ENCODE measurements around the gene ALDOC. TPM values are rescaled to one million over a fixed set of nuclear protein-coding genes. Genes with fewer than 3 reads are reported as not detected.

The ALDOC gene
- polyA plus RNA-seq, 1 of the 3 experiments (the other 2 are of a cell fraction): 10.3 TPM

DNA sequence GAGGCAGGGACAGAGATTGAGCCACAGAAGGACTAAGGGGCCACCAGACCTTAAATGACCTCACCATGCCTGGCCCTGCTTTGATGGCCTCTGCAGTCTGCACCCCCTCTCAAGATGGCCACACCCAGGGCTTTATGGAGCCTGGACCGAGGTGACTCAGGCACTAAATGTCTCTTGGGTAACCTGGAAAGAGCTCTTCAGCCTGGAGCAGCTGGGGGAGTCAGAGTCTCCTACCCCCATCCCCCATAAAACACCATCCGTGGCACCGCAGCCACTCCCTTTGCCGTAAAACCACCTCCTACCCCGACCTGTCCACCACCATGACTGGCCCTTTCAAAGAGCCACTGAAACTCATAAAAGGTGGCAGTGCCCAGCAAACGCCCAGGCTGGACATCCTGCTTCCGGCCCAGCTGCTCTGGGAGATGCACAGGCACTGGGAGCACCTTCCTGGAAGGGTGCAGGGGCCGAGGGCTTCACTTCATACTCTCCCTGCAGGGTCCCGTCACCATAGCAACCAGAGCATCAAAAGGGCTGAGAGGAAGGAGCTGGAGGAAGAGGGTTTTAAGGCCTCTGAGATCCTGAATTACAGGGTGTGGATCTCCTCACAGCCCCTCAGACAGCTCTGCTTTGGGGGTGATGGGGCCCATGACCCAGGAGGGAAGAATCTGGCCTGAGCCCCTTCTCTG, 48.2 kb downstream of the ALDOC start:
- Histone ChIP-seq H3K27ac (ENCODE audit: low read depth in 2 of 2, low read length in 1 of 2) (no peak overlapping the region), H4K20me1 (ENCODE audit: insufficient read depth) (no peaks in the 10 kb centered on the region), H3F3A (replicated peaks; ENCODE audit: insufficient read depth) (no peaks in the 10 kb centered on the region), H3K9me3 (no peaks in the 10 kb centered on the region), H2AFZ (ENCODE audit: low read depth) (no peak overlapping the region), H3K79me2 (ENCODE audit: insufficient read depth) (no peaks in the 10 kb centered on the region), H3K9me2 (no peaks in the 10 kb centered on the region), H3K4me1 (ENCODE audit: control insufficient read depth in 1 of 2, insufficient read depth in 2 of 2, low read depth in 1 of 2, low read length in 1 of 2) (peaks cover 0 to 6% of the 10 kb centered on the region in 2 experiments; a peak in 1 of 4 replicates), H3K27me3 (ENCODE audit: insufficient read depth) (peaks cover 10% of the 10 kb centered on the region; the same call in 1 of the 2 replicates), H3K4me3 (ENCODE audit: low read depth in 2 of 2, low read length in 1 of 2) (no peak overlapping the region), H3K36me3 (replicated peaks in 1 of 2; ENCODE audit: control insufficient read depth in 1 of 2, insufficient read depth in 2 of 2, low read length in 1 of 2) (no peaks in the 10 kb centered on the region), H3K9ac (no peak overlapping the region), H3K4me2 (no peak overlapping the region)
- ChIA-PET CTCF (interaction anchor here (1.4 to 3.0 kb wide), 2 partner anchors 12 to 33 kb away, joined by 4 to 15 read pairs; no protein-coding TSS in a partner anchor), POLR2A (no interaction called here)
- no peak for TF ChIP-seq MEF2A (IDR thresholded peaks at IDR 0.05; ENCODE audit: borderline replicate concordance, low read depth)
- no peak for TF ChIP-seq RFX5 (IDR thresholded peaks at IDR 0.05; ENCODE audit: low read length)
- TF ChIP-seq, protein P1, sequence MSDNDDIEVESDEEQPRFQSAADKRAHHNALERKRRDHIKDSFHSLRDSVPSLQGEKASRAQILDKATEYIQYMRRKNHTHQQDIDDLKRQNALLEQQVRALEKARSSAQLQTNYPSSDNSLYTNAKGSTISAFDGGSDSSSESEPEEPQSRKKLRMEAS (IDR thresholded peaks at IDR 0.05; ENCODE audit: low read depth): no peak
- TF ChIP-seq EZH2phosphoT487 (IDR thresholded peaks at IDR 0.05; ENCODE audit: borderline replicate concordance, low read depth): no peak
- no peak for TF ChIP-seq GABPA (IDR thresholded peaks at IDR 0.05; ENCODE audit: low read depth)
- no peak for TF ChIP-seq NRF1 (IDR thresholded peaks at IDR 0.05; ENCODE audit: low read depth, low read length)
- TF ChIP-seq YY1 (IDR thresholded peaks at IDR 0.05; ENCODE audit: low read depth): no peak
- no peak for TF ChIP-seq ELF1 (IDR thresholded peaks at IDR 0.05)
- TF ChIP-seq RXRA (IDR thresholded peaks at IDR 0.05; ENCODE audit: borderline replicate concordance, low read depth): no peak
- TF ChIP-seq, protein P2, sequence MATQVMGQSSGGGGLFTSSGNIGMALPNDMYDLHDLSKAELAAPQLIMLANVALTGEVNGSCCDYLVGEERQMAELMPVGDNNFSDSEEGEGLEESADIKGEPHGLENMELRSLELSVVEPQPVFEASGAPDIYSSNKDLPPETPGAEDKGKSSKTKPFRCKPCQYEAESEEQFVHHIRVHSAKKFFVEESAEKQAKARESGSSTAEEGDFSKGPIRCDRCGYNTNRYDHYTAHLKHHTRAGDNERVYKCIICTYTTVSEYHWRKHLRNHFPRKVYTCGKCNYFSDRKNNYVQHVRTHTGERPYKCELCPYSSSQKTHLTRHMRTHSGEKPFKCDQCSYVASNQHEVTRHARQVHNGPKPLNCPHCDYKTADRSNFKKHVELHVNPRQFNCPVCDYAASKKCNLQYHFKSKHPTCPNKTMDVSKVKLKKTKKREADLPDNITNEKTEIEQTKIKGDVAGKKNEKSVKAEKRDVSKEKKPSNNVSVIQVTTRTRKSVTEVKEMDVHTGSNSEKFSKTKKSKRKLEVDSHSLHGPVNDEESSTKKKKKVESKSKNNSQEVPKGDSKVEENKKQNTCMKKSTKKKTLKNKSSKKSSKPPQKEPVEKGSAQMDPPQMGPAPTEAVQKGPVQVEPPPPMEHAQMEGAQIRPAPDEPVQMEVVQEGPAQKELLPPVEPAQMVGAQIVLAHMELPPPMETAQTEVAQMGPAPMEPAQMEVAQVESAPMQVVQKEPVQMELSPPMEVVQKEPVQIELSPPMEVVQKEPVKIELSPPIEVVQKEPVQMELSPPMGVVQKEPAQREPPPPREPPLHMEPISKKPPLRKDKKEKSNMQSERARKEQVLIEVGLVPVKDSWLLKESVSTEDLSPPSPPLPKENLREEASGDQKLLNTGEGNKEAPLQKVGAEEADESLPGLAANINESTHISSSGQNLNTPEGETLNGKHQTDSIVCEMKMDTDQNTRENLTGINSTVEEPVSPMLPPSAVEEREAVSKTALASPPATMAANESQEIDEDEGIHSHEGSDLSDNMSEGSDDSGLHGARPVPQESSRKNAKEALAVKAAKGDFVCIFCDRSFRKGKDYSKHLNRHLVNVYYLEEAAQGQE (IDR thresholded peaks at IDR 0.05; ENCODE audit: low read depth, low read length): no peak
- 74% methylated on average over 8 of the region's 9 CpGs for WGBS (ENCODE audit: low lambda C conversion rate)
- DNase-seq: no peak

GRCh38 chr17:28527859-28528258, 48.8 kb downstream of the ALDOC start:
- H3K79me2 ChIP-seq (ENCODE audit: insufficient read depth): no peaks in the 10 kb centered on the region
- no peaks in the 10 kb centered on the region for H4K20me1 ChIP-seq (ENCODE audit: insufficient read depth)
- H3K4me3 ChIP-seq (ENCODE audit: low read depth in 2 of 2, low read length in 1 of 2): no peak overlapping the region
- H3K9me3 ChIP-seq: no peaks in the 10 kb centered on the region
- H3F3A ChIP-seq (replicated peaks; ENCODE audit: insufficient read depth): no peaks in the 10 kb centered on the region
- 92% methylated on average over 2 of the region's 2 CpGs for WGBS (ENCODE audit: low lambda C conversion rate)
- H3K9ac ChIP-seq: no peak overlapping the region
- H3K36me3 ChIP-seq (replicated peaks in 1 of 2; ENCODE audit: control insufficient read depth in 1 of 2, insufficient read depth in 2 of 2, low read length in 1 of 2): no peaks in the 10 kb centered on the region
- ChIA-PET POLR2A (no interaction called here), CTCF (interaction anchor here (1.4 to 3.0 kb wide), 3 partner anchors 13 to 33 kb away, joined by 4 to 15 read pairs (median 13); no protein-coding TSS in a partner anchor)
- no peak overlapping the region for H2AFZ ChIP-seq (ENCODE audit: low read depth)
- no peak for TF ChIP-seq GATA2 (CRISPR knock-in tag; IDR thresholded peaks at IDR 0.05)
- TF ChIP-seq, protein P2 (IDR thresholded peaks at IDR 0.05; ENCODE audit: low read depth, low read length): no peak
- H3K27ac ChIP-seq (ENCODE audit: low read depth in 2 of 2, low read length in 1 of 2): no peak overlapping the region
- peaks cover 10% of the 10 kb centered on the region; the same call in 1 of the 2 replicates for H3K27me3 ChIP-seq (ENCODE audit: insufficient read depth)
- no peak overlapping the region for H3K4me2 ChIP-seq
- H3K9me2 ChIP-seq: no peaks in the 10 kb centered on the region
- no peak for DNase-seq
- peaks cover 0 to 6% of the 10 kb centered on the region in 2 experiments; a peak in 1 of 4 replicates for H3K4me1 ChIP-seq (ENCODE audit: control insufficient read depth in 1 of 2, insufficient read depth in 2 of 2, low read depth in 1 of 2, low read length in 1 of 2)

Measured in SK-N-SH (cell line).